ENCODE results near the gene SLC66A2.

Gene SLC66A2

DNA sequence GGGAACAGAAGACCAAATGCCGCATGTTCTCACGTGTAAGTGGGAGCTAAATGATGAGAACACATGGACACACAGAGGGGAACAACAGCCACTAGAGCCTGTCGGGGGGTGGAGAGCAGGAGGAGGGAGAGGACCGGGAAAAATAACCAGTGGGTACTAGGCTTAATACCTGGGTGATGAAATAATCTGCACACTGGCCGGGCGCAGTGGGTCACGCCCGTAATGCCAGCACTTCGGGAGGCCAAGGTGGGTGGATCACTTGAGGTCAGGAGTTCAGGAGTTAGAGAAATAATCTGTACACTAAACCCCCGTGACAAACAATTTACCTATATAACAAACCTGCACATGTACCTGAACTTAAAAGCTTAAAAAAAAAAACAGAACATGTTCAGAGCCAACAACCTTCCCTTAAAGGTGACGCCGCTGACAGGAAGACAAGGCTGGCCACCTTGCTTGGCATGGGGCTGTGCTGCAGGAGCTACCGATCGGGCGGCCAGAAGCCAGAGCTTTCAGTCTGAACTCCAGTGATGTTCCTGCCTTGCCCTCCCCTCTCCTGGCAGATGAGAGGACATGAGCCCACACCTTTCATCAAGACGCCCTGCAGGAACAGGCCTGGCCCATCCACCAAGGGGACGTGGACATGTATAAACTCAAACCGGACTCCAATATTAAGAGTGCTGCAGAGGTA, 11.2 kb downstream of the SLC66A2 start:
- no peak for DNase-seq (ENCODE audit: low read depth)
- TF ChIP-seq, protein P1, sequence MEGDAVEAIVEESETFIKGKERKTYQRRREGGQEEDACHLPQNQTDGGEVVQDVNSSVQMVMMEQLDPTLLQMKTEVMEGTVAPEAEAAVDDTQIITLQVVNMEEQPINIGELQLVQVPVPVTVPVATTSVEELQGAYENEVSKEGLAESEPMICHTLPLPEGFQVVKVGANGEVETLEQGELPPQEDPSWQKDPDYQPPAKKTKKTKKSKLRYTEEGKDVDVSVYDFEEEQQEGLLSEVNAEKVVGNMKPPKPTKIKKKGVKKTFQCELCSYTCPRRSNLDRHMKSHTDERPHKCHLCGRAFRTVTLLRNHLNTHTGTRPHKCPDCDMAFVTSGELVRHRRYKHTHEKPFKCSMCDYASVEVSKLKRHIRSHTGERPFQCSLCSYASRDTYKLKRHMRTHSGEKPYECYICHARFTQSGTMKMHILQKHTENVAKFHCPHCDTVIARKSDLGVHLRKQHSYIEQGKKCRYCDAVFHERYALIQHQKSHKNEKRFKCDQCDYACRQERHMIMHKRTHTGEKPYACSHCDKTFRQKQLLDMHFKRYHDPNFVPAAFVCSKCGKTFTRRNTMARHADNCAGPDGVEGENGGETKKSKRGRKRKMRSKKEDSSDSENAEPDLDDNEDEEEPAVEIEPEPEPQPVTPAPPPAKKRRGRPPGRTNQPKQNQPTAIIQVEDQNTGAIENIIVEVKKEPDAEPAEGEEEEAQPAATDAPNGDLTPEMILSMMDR (conservative IDR thresholded peaks at IDR 0.05; ENCODE audit: low read length): no peak

DNA sequence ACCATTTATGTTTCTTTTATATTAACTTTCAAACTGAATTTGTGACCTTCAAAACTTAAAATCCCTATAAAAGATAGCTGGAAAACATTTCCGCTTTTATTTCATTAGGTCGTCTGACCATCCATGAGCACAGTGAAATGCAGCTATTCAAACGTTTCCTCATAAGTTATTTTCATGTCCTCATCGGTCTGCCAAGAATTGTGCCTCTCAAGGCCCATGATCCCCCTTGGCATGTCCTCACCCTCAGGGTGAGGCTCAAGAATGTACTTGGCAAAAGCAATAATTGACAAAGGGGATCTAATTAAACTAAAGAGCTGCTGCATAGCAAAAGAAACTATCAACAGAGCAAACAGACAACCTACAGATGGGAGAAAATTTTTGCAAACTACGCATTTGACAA, 12.4 kb downstream of the SLC66A2 start:
- peak; percentile 45 for DNase-seq (ENCODE audit: low read depth)
- TF ChIP-seq, protein P1 (conservative IDR thresholded peaks at IDR 0.05; ENCODE audit: low read length): no peak
- no peak overlapping the region for H3K4me3 ChIP-seq (ENCODE audit: low read length)

More for the DNA sequence above, 11.2 kb downstream of the SLC66A2 start:
- H3K4me3 ChIP-seq (ENCODE audit: low read length): no peak overlapping the region

DNA sequence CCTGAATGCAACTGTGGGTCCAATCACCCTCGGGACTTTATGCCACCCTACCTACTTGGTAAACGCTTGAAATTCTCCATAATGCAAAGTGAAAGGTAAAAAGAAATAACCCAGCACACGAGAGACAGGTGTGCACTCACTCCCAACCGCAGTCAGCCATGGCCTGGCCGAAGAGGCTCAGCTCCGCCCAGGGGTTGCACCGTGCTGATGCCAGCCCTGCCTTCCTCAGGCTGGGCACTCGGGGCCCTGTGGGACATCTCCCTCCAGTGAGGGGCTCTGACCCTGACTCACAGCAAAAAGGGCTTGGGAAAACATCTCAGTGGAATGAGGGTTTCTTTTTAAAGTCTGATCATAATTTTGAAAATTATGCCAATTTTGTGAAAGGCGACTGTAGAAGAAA, 13.3 kb downstream of the SLC66A2 start:
- no peak for DNase-seq (ENCODE audit: low read depth)
- H3K4me3 ChIP-seq (ENCODE audit: low read length): no peak overlapping the region
- TF ChIP-seq, protein P1 (conservative IDR thresholded peaks at IDR 0.05; ENCODE audit: low read length): no peak

DNA sequence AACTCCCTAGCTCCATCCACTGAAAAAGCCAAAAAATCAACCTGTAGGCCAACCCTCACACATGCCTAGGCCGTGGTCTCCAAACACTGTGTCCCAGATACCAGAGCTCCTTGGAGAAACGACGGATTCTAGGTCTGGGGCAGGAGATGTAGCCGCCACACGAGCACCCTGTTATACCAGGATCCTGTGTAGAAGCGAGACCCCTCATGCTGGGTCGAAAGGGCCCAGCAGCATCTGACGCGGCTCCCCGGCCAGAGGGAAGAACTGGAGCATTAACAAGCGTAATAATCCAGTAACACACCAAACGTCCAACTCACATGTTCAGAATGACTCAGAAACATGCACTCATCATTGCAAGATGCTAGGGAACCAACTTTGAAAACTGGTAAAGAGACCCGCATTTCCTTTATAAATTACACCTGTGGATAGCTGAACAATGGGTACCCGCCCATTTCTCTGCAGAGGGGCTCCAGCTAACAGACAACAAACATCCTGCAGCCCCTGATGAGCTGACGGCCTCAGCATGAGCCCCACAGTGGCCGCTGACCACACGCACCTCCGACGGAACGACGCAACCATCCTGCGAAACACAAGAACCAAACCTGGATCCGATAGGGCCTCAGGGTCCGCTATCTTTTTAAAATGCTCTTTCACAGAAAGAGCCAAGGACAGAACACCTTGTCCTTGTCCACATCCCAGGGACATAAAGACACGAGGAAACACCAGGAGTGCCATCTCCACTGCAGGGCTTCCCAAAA, 14.2 kb downstream of the SLC66A2 start:
- no peak for DNase-seq (ENCODE audit: low read depth)
- TF ChIP-seq, protein P1 (conservative IDR thresholded peaks at IDR 0.05; ENCODE audit: low read length): no peak
- no peak overlapping the region for H3K4me3 ChIP-seq (ENCODE audit: low read length)

DNA sequence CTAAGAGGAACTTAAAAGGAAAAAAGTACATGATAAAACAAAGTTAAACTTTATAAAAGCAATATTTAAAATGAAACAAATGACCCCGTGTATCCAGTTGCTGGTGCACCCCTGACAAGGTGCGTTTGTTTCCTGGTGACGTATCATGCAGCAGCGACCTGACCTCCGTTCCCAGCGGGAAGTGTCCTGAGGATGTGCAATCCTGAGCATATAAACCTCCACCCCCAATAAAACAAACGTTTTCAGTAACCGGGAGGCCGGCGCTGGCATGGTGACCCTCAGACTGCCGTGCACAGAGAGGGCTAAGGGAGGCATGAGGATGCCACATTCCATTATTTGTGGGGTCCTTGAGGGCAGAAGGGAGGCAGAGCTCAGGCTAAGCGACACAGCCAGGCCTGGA, 14.8 kb downstream of the SLC66A2 start:
- H3K4me3 ChIP-seq (ENCODE audit: low read length): no peak overlapping the region
- TF ChIP-seq, protein P1 (conservative IDR thresholded peaks at IDR 0.05; ENCODE audit: low read length): no peak
- no peak for DNase-seq (ENCODE audit: low read depth)

DNA sequence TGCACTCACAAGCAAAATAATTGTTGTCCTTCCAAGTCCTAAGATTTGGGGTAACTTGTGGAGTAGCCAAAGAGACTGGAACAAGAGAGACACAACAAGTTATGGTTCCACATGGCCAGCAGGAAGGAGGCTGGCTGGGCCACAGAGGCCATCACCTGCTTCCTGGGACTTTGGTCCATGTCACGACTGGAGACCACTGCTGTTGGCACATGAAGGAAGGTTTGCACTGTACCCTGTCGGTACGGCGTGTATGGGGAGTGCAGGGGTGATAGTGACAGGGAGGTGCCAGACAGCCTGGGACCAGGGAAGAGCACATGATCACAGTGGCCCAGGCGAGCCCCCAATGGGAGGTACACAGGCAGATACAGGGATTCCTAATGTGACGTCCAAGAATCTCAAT, 15.5 kb downstream of the SLC66A2 start:
- no peak overlapping the region for H3K4me3 ChIP-seq (ENCODE audit: low read length)
- no peak for DNase-seq (ENCODE audit: low read depth)
- TF ChIP-seq, protein P1 (conservative IDR thresholded peaks at IDR 0.05; ENCODE audit: low read length): no peak

DNA sequence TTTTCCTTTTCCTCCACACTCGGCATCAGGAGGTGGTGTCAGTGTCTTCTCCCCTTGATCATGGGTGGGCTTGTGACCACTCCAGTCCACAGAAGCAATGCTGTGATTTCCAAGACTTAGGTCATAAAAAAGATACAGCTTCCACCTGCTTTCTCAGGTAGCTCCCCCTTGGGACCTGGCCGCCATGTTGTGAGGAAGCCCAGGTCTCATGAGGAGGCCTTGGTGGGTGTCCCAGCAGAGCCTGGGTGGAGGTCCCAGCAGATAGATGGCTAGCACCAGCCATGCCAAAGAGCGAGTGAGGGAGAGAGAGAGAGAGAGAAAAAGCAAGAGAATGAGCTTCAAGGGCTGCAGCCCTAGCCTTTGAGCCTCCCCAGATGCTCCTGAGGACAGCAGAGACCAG, 16.0 kb downstream of the SLC66A2 start:
- DNase-seq (ENCODE audit: low read depth): no peak
- TF ChIP-seq, protein P1 (conservative IDR thresholded peaks at IDR 0.05; ENCODE audit: low read length): no peak
- no peak overlapping the region for H3K4me3 ChIP-seq (ENCODE audit: low read length)

All from AG10803 (cell line).